GM19463 (cell line): ENCODE results near the gene SFI1.
A peak's percentile ranks its signal among the peaks of the same experiment; 100 is the strongest.

Experiments
- ATAC-seq: cut with Tn5 transposase; IDR thresholded peaks from one replicate; pipeline ENCODE4 v1.9.1; 2021; ENCODE audit warnings: mild to moderate bottlenecking, moderate library complexity; ENCODE audit not compliant: unreplicated experiment

The SFI1 gene

GRCh38 chr22:31661851-31662667, 165.7 kb downstream of the SFI1 start, which contains the start of gene PISD:
Gene PISD (minus strand): TSS chr22:31662215. CDS start chr22:31662208, 7 bp downstream.
- ATAC-seq, result peak; percentile 81

- ATAC-seq, result no peak
Observed at GRCh38 chr22:31662668-31663037, 166.3 kb downstream of the SFI1 start.
